DND-41 (cell line): ENCODE results near the gene GNB2.

Source experiments
- CTCF ChIP-seq: IDR thresholded peaks from 2 replicates; pipeline ENCODE4 v1.5.1; 2012; ENCODE audit warnings: borderline replicate concordance, low read length, moderate library complexity, mild to moderate bottlenecking; ENCODE audit not compliant: poor library complexity, severe bottlenecking; ENCODE audit errors: extremely low read depth
- EZH2 ChIP-seq: IDR thresholded peaks from 3 replicates; pipeline ENCODE4 v1.6.1; 2012; ENCODE audit warnings: borderline replicate concordance, low read depth, mild to moderate bottlenecking, moderate library complexity, low read length, inconsistent platforms; ENCODE audit not compliant: severe bottlenecking

- TF ChIP-seq CTCF (no peak), EZH2 (no peak)
These were observed 5.8 kb downstream of the GNB2 start for GRCh38 chr7:100679129-100679926.
